ENCODE results near the gene DHRS12.
A peak's percentile ranks its signal among the peaks of the same experiment; 100 is the strongest.

The DHRS12 gene

GRCh38 chr13:51811920-51812451 lies 8.0 kb upstream of the DHRS12 start:
- Histone ChIP-seq H3K4me1 (ENCODE audit: control insufficient read depth in 1 of 2, insufficient read depth in 2 of 2, low read length in 2 of 2) (peaks cover 4 to 7% of the 10 kb centered on the region in 2 experiments), H3K18ac (ENCODE audit: low read length) (no peak overlapping the region), H3K79me1 (ENCODE audit: low read length) (no peaks in the 10 kb centered on the region), H3K9me3 (ENCODE audit: insufficient read depth, low read depth, low read length) (no peaks in the 10 kb centered on the region), H3K23ac (ENCODE audit: low read length) (no peak overlapping the region), H2AFZ (ENCODE audit: insufficient read depth, low read length, poor library complexity) (no peak overlapping the region), H3K79me2 (ENCODE audit: control insufficient read depth, insufficient read depth, low read length, poor library complexity) (no peaks in the 10 kb centered on the region), H2BK12ac (ENCODE audit: low read length) (no peak overlapping the region), H3K4ac (ENCODE audit: low read depth, low read length) (no peak overlapping the region), H4K8ac (ENCODE audit: low read depth, low read length) (no peak overlapping the region), H4K91ac (ENCODE audit: low read depth, low read length) (no peak overlapping the region), H3K4me2 (ENCODE audit: low read length) (no peak overlapping the region), H2BK120ac (ENCODE audit: insufficient read depth, low read length, poor library complexity) (no peak overlapping the region), H3K4me3 (ENCODE audit: low read depth, low read length) (no peak overlapping the region), H3K27me3 (ENCODE audit: insufficient read depth, low read length) (no peaks in the 10 kb centered on the region), H3K27ac (ENCODE audit: low read depth, low read length) (no peak overlapping the region), H3K14ac (ENCODE audit: low read length) (no peak overlapping the region), H2AK5ac (ENCODE audit: low read length) (no peak overlapping the region), H3K9ac (ENCODE audit: low read length) (no peak overlapping the region), H4K12ac (ENCODE audit: low read depth, low read length) (no peak overlapping the region), H2BK5ac (ENCODE audit: low read depth, low read length, poor library complexity) (no peak overlapping the region), H3K36me3 (ENCODE audit: control insufficient read depth in 1 of 2, insufficient read depth in 2 of 2, low read length in 2 of 2) (no peaks in the 10 kb centered on the region)
- no peak for DNase-seq
- no CpG with 5 or more reads among the region's 4 CpGs for WGBS (ENCODE audit: extremely low coverage, insufficient coverage, insufficient read length)

GRCh38 chr13:51811046-51811445 lies 7.1 kb upstream of the DHRS12 start:
- Histone ChIP-seq H3K36me3 (ENCODE audit: control insufficient read depth in 1 of 2, insufficient read depth in 2 of 2, low read length in 2 of 2) (no peaks in the 10 kb centered on the region), H3K79me2 (ENCODE audit: control insufficient read depth, insufficient read depth, low read length, poor library complexity) (no peaks in the 10 kb centered on the region), H3K9me3 (ENCODE audit: insufficient read depth, low read depth, low read length) (no peaks in the 10 kb centered on the region), H3K4me3 (ENCODE audit: low read depth, low read length) (no peak overlapping the region), H2AFZ (ENCODE audit: insufficient read depth, low read length, poor library complexity) (no peak overlapping the region), H3K18ac (ENCODE audit: low read length) (no peak overlapping the region), H2BK12ac (ENCODE audit: low read length) (no peak overlapping the region), H2AK5ac (ENCODE audit: low read length) (no peak overlapping the region), H2BK120ac (ENCODE audit: insufficient read depth, low read length, poor library complexity) (no peak overlapping the region), H3K4ac (ENCODE audit: low read depth, low read length) (no peak overlapping the region), H3K79me1 (ENCODE audit: low read length) (no peaks in the 10 kb centered on the region), H3K14ac (ENCODE audit: low read length) (no peak overlapping the region), H3K23ac (ENCODE audit: low read length) (no peak overlapping the region), H3K4me2 (ENCODE audit: low read length) (no peak overlapping the region), H4K12ac (ENCODE audit: low read depth, low read length) (no peak overlapping the region), H3K27me3 (ENCODE audit: insufficient read depth, low read length) (no peaks in the 10 kb centered on the region), H2BK5ac (ENCODE audit: low read depth, low read length, poor library complexity) (no peak overlapping the region), H4K91ac (ENCODE audit: low read depth, low read length) (no peak overlapping the region), H3K4me1 (ENCODE audit: control insufficient read depth in 1 of 2, insufficient read depth in 2 of 2, low read length in 2 of 2) (peaks cover 4 to 7% of the 10 kb centered on the region in 2 experiments), H4K8ac (ENCODE audit: low read depth, low read length) (no peak overlapping the region), H3K27ac (ENCODE audit: low read depth, low read length) (no peak overlapping the region), H3K9ac (ENCODE audit: low read length) (no peak overlapping the region)
- DNase-seq: no peak
- WGBS (ENCODE audit: extremely low coverage, insufficient coverage, insufficient read length): no CpG with 5 or more reads among the region's 12 CpGs

- Histone ChIP-seq H4K91ac (ENCODE audit: low read depth, low read length) (no peak overlapping the region), H2BK12ac (ENCODE audit: low read length) (no peak overlapping the region), H3K23ac (ENCODE audit: low read length) (no peak overlapping the region), H3K79me1 (ENCODE audit: low read length) (peaks cover 4% of the 10 kb centered on the region), H3K14ac (ENCODE audit: low read length) (no peak overlapping the region), H3K4me3 (ENCODE audit: low read depth, low read length) (no peak overlapping the region), H2AK5ac (ENCODE audit: low read length) (no peak overlapping the region), H3K79me2 (ENCODE audit: control insufficient read depth, insufficient read depth, low read length, poor library complexity) (peaks cover 3% of the 10 kb centered on the region), H3K4me2 (ENCODE audit: low read length) (no peak overlapping the region), H3K9ac (ENCODE audit: low read length) (no peak overlapping the region), H4K8ac (ENCODE audit: low read depth, low read length) (no peak overlapping the region), H4K12ac (ENCODE audit: low read depth, low read length) (no peak overlapping the region), H3K36me3 (ENCODE audit: control insufficient read depth in 1 of 2, insufficient read depth in 2 of 2, low read length in 2 of 2) (no peaks in the 10 kb centered on the region), H3K4ac (ENCODE audit: low read depth, low read length) (no peak overlapping the region), H2BK120ac (ENCODE audit: insufficient read depth, low read length, poor library complexity) (no peak overlapping the region), H3K18ac (ENCODE audit: low read length) (no peak overlapping the region), H3K4me1 (ENCODE audit: control insufficient read depth in 1 of 2, insufficient read depth in 2 of 2, low read length in 2 of 2) (peaks cover 9 to 10% of the 10 kb centered on the region in 2 experiments), H3K27me3 (ENCODE audit: insufficient read depth, low read length) (no peaks in the 10 kb centered on the region), H2AFZ (ENCODE audit: insufficient read depth, low read length, poor library complexity) (no peak overlapping the region), H3K9me3 (ENCODE audit: insufficient read depth, low read depth, low read length) (no peaks in the 10 kb centered on the region), H2BK5ac (ENCODE audit: low read depth, low read length, poor library complexity) (no peak overlapping the region), H3K27ac (ENCODE audit: low read depth, low read length) (no peak overlapping the region)
- no peak for DNase-seq
Measured at GRCh38 chr13:51808811-51809210, 4.8 kb upstream of the DHRS12 start.

- no peak overlapping the region for H3K9ac ChIP-seq (ENCODE audit: low read length)
- no peak overlapping the region for H3K23ac ChIP-seq (ENCODE audit: low read length)
- H3K4me3 ChIP-seq (ENCODE audit: low read depth, low read length): no peak overlapping the region
- no peak overlapping the region for H3K27ac ChIP-seq (ENCODE audit: low read depth, low read length)
- WGBS (ENCODE audit: extremely low coverage, insufficient coverage, insufficient read length): no CpG with 5 or more reads among the region's 5 CpGs
- H4K8ac ChIP-seq (ENCODE audit: low read depth, low read length): no peak overlapping the region
- DNase-seq: no peak
- no peak overlapping the region for H2BK120ac ChIP-seq (ENCODE audit: insufficient read depth, low read length, poor library complexity)
- no peak overlapping the region for H3K18ac ChIP-seq (ENCODE audit: low read length)
- no peak overlapping the region for H2AFZ ChIP-seq (ENCODE audit: insufficient read depth, low read length, poor library complexity)
- peaks cover 13% of the 10 kb centered on the region for H3K79me1 ChIP-seq (ENCODE audit: low read length)
- H2AK5ac ChIP-seq (ENCODE audit: low read length): no peak overlapping the region
- no peaks in the 10 kb centered on the region for H3K9me3 ChIP-seq (ENCODE audit: insufficient read depth, low read depth, low read length)
- no peak overlapping the region for H3K4ac ChIP-seq (ENCODE audit: low read depth, low read length)
- peak overlapping the region; percentile 22 for H4K12ac ChIP-seq (ENCODE audit: low read depth, low read length)
- H3K36me3 ChIP-seq (ENCODE audit: control insufficient read depth in 1 of 2, insufficient read depth in 2 of 2, low read length in 2 of 2): no peaks in the 10 kb centered on the region
- no peaks in the 10 kb centered on the region for H3K27me3 ChIP-seq (ENCODE audit: insufficient read depth, low read length)
- H3K79me2 ChIP-seq (ENCODE audit: control insufficient read depth, insufficient read depth, low read length, poor library complexity): peaks cover 8% of the 10 kb centered on the region
- H4K91ac ChIP-seq (ENCODE audit: low read depth, low read length): no peak overlapping the region
- peaks cover 17 to 18% of the 10 kb centered on the region in 2 experiments for H3K4me1 ChIP-seq (ENCODE audit: control insufficient read depth in 1 of 2, insufficient read depth in 2 of 2, low read length in 2 of 2)
- no peak overlapping the region for H2BK12ac ChIP-seq (ENCODE audit: low read length)
- H3K14ac ChIP-seq (ENCODE audit: low read length): no peak overlapping the region
- H2BK5ac ChIP-seq (ENCODE audit: low read depth, low read length, poor library complexity): no peak overlapping the region
- no peak overlapping the region for H3K4me2 ChIP-seq (ENCODE audit: low read length)
Measured at GRCh38 chr13:51807041-51807440, 3.1 kb upstream of the DHRS12 start.
